Measurements from ENCODE around the gene KRT74. TPM values are rescaled to one million over a fixed set of nuclear protein-coding genes. Genes with fewer than 3 reads are reported as not detected.

KRT74 gene
- total RNA-seq (2021) (not detected in 3 replicates), Bru-seq, nascent RNA (not detected)
- long read RNA-seq, experiment 1 = 0 reads
- long read RNA-seq, experiment 2 = 0 reads
- long read RNA-seq, experiment 3 = 0 reads

- Mint-ChIP-seq H3K4me3 (no peak within 1 kb of the TSS), H3K36me3 (no peaks in the 10 kb centered on the region), H3K27me3 (ENCODE audit: low read depth) (no peaks in the 10 kb centered on the region), H3K27ac (no peak within 1 kb of the TSS), H3K9me3 (no peaks in the 10 kb centered on the region), H3K4me1 (no peaks in the 10 kb centered on the region)
- ATAC-seq (no peak), DNase-seq (ENCODE audit: low spot score) (no peak)
- ChIA-PET POLR2A (no interaction called here), CTCF (interaction anchor here (1.2 to 1.6 kb wide), 2 partner anchors 12 to 292 kb away, joined by 6 read pairs; no protein-coding TSS in a partner anchor)
- TF ChIP-seq USF2 (CRISPR knock-in tag; IDR thresholded peaks at IDR 0.05) (no peak), ZSCAN18 (CRISPR knock-in tag; IDR thresholded peaks at IDR 0.05) (no peak), MYBL2 (CRISPR knock-in tag; IDR thresholded peaks at IDR 0.05) (no peak), ZNF263 (CRISPR knock-in tag; IDR thresholded peaks at IDR 0.05; ENCODE audit: low read depth) (no peak), RORB (CRISPR knock-in tag; IDR thresholded peaks at IDR 0.05) (no peak), GTF2I (CRISPR knock-in tag; conservative IDR thresholded peaks at IDR 0.05) (no peak), PREB (CRISPR knock-in tag; IDR thresholded peaks at IDR 0.05; ENCODE audit: borderline replicate concordance) (no peak), SMAD4 (CRISPR knock-in tag; IDR thresholded peaks at IDR 0.05) (no peak), ZNF232 (CRISPR knock-in tag; IDR thresholded peaks at IDR 0.05) (no peak)
- TF ChIP-seq, protein P1, sequence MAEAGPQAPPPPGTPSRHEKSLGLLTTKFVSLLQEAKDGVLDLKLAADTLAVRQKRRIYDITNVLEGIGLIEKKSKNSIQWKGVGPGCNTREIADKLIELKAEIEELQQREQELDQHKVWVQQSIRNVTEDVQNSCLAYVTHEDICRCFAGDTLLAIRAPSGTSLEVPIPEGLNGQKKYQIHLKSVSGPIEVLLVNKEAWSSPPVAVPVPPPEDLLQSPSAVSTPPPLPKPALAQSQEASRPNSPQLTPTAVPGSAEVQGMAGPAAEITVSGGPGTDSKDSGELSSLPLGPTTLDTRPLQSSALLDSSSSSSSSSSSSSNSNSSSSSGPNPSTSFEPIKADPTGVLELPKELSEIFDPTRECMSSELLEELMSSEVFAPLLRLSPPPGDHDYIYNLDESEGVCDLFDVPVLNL (CRISPR knock-in tag; IDR thresholded peaks at IDR 0.05; ENCODE audit: borderline replicate concordance, low read depth) = no peak
- TF ChIP-seq, protein P2, sequence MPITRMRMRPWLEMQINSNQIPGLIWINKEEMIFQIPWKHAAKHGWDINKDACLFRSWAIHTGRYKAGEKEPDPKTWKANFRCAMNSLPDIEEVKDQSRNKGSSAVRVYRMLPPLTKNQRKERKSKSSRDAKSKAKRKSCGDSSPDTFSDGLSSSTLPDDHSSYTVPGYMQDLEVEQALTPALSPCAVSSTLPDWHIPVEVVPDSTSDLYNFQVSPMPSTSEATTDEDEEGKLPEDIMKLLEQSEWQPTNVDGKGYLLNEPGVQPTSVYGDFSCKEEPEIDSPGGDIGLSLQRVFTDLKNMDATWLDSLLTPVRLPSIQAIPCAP (CRISPR knock-in tag; IDR thresholded peaks at IDR 0.05) = no peak
- TF ChIP-seq, protein P3, sequence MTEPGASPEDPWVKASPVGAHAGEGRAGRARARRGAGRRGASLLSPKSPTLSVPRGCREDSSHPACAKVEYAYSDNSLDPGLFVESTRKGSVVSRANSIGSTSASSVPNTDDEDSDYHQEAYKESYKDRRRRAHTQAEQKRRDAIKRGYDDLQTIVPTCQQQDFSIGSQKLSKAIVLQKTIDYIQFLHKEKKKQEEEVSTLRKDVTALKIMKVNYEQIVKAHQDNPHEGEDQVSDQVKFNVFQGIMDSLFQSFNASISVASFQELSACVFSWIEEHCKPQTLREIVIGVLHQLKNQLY (CRISPR knock-in tag; IDR thresholded peaks at IDR 0.05) = no peak
- TF ChIP-seq, protein P4, sequence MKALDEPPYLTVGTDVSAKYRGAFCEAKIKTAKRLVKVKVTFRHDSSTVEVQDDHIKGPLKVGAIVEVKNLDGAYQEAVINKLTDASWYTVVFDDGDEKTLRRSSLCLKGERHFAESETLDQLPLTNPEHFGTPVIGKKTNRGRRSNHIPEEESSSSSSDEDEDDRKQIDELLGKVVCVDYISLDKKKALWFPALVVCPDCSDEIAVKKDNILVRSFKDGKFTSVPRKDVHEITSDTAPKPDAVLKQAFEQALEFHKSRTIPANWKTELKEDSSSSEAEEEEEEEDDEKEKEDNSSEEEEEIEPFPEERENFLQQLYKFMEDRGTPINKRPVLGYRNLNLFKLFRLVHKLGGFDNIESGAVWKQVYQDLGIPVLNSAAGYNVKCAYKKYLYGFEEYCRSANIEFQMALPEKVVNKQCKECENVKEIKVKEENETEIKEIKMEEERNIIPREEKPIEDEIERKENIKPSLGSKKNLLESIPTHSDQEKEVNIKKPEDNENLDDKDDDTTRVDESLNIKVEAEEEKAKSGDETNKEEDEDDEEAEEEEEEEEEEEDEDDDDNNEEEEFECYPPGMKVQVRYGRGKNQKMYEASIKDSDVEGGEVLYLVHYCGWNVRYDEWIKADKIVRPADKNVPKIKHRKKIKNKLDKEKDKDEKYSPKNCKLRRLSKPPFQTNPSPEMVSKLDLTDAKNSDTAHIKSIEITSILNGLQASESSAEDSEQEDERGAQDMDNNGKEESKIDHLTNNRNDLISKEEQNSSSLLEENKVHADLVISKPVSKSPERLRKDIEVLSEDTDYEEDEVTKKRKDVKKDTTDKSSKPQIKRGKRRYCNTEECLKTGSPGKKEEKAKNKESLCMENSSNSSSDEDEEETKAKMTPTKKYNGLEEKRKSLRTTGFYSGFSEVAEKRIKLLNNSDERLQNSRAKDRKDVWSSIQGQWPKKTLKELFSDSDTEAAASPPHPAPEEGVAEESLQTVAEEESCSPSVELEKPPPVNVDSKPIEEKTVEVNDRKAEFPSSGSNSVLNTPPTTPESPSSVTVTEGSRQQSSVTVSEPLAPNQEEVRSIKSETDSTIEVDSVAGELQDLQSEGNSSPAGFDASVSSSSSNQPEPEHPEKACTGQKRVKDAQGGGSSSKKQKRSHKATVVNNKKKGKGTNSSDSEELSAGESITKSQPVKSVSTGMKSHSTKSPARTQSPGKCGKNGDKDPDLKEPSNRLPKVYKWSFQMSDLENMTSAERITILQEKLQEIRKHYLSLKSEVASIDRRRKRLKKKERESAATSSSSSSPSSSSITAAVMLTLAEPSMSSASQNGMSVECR (CRISPR knock-in tag; IDR thresholded peaks at IDR 0.05; ENCODE audit: borderline replicate concordance) = no peak
These were observed at the start of gene KRT74 for GRCh38 chr12:52573743-52574142. Gene KRT74 (minus strand): TSS chr12:52573843. CDS start chr12:52573777, 66 bp downstream.

DNA sequence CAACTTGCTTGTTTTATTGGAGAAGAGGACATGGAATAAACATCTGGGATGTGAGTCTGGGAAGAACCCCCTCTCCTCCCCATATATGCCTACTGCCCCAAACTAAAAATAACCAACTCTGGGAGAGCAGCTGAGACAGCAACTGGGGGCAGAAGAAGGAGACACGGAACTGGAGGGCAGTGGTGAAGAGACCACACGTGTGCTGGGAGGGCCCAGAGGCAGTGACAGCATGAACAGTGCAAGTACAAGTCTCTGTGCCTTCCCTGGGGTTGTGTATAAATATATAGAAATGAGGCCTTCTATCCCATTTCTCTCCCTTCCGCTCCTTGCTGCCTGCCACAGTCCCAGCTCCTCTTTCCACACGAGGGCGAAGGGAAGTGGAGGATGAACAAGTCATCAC, 48.7 kb upstream of the KRT74 start:
- H3K4me1 Mint-ChIP-seq = peaks cover 6% of the 10 kb centered on the region
- CTCF ChIA-PET = interaction anchor here (1.0 to 1.1 kb wide), 2 partner anchors 248 to 257 kb away, joined by 3 read pairs; no protein-coding TSS in a partner anchor
- no peak for ATAC-seq
- POLR2A ChIA-PET = no interaction called here
- no peak overlapping the region for H3K27ac Mint-ChIP-seq
- no peak overlapping the region for H3K4me3 Mint-ChIP-seq
- H3K9me3 Mint-ChIP-seq = no peaks in the 10 kb centered on the region
- H3K36me3 Mint-ChIP-seq = no peaks in the 10 kb centered on the region
- no peaks in the 10 kb centered on the region for H3K27me3 Mint-ChIP-seq (ENCODE audit: low read depth)
- TF ChIP-seq HMGA2 (CRISPR knock-in tag; IDR thresholded peaks at IDR 0.05) = no peak
- TF ChIP-seq ZNF263 (CRISPR knock-in tag; IDR thresholded peaks at IDR 0.05; ENCODE audit: low read depth) = no peak
- no peak for TF ChIP-seq CDX4 (CRISPR knock-in tag; IDR thresholded peaks at IDR 0.05; ENCODE audit: borderline replicate concordance)
- TF ChIP-seq CTCF (IDR thresholded peaks at IDR 0.05) = no peak
- TF ChIP-seq MXD4 (CRISPR knock-in tag; IDR thresholded peaks at IDR 0.05; ENCODE audit: borderline replicate concordance) = no peak
- TF ChIP-seq ESRRA (CRISPR knock-in tag; IDR thresholded peaks at IDR 0.05; ENCODE audit: borderline replicate concordance) = no peak
- no peak for TF ChIP-seq ZNF138 (CRISPR knock-in tag; conservative IDR thresholded peaks at IDR 0.05)
- no peak for TF ChIP-seq FOXP1 (CRISPR knock-in tag; IDR thresholded peaks at IDR 0.05; ENCODE audit: borderline replicate concordance)
- TF ChIP-seq ZNF671 (CRISPR knock-in tag; IDR thresholded peaks at IDR 0.05) = no peak
- no peak for DNase-seq (ENCODE audit: low spot score)
